ENCODE measurements around the gene CYB5R4.

CYB5R4 gene

DNA sequence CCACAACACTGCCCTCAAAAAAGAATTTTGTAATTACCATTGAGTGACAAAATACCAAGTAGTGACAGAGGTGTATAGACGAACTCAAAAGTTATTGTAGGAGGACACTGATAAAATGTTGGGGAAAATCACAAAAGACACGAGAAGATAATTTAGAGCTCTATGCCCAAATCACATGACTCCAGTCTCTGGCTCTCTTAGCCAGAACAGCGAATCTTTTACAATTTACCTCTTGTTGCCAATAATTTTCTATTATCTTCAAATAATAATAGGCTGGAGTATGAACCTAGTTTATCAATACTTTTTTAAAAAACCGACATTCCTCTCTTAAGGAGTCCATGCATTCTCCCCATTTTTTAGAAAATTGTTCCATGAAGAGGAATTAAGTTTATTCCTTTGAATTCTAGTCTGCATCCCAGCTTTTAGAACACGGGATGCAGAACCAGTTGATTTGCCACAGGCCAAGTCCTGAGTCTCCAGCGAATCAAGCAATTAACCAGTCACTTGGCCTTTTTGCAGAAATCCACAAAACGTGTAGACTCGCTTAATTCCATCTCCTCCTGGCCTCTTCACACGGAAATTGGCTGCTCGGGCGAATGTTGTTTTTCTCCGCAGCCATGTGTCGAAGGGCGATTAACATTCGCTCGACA lies 6.8 kb upstream of the CYB5R4 start:
- TF ChIP-seq, protein P1, sequence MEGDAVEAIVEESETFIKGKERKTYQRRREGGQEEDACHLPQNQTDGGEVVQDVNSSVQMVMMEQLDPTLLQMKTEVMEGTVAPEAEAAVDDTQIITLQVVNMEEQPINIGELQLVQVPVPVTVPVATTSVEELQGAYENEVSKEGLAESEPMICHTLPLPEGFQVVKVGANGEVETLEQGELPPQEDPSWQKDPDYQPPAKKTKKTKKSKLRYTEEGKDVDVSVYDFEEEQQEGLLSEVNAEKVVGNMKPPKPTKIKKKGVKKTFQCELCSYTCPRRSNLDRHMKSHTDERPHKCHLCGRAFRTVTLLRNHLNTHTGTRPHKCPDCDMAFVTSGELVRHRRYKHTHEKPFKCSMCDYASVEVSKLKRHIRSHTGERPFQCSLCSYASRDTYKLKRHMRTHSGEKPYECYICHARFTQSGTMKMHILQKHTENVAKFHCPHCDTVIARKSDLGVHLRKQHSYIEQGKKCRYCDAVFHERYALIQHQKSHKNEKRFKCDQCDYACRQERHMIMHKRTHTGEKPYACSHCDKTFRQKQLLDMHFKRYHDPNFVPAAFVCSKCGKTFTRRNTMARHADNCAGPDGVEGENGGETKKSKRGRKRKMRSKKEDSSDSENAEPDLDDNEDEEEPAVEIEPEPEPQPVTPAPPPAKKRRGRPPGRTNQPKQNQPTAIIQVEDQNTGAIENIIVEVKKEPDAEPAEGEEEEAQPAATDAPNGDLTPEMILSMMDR (conservative IDR thresholded peaks at IDR 0.05; ENCODE audit: low read depth, low read length), result no peak
- no peak for DNase-seq (ENCODE audit: low read depth)
- H3K4me3 ChIP-seq (ENCODE audit: low read length), result peak overlapping the region; percentile 59

DNA sequence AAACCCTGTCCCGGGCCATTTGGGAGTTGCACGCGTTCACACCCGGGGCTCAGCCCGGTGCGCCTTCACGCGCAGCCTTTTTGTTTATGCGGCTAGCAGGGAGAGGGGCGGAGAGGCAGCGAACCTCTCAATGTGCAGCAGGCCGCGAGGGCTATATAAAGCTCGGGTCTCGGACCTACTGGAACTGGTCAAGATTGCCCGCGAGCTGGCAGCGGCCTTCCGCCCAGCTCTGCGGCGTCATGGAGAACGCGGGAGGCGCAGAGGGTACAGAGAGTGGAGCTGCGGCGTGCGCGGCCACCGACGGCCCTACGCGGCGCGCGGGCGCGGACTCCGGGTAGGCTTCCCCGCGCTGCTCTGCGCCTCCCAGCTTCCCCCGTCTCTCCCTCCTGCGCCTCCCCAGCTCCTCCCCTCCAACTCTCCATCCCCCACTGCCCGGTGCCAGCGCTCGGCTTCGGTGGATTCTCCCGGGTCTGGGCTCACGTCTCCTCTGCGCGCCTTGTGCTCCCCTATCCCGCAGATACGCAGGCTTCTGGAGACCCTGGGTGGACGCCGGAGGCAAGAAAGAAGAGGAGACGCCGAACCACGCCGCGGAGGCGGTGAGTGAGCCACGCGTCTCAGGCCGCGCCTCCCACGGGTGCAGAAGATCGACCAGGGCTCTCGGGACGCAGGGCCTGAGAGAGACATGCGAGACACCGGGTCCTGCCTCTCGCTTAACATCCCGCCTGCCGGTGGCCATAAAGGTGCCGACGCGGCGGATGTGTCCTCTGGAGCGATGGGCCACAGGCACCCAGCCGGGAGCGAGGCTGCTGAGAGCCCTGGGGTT lies 6.1 kb upstream of the CYB5R4 start, which contains the start of gene RIPPLY2:
Gene RIPPLY2, plus strand, starts transcription at position 183 of the 823 bp plus-strand sequence. Its CDS starts 57 bp downstream, at position 240.
- TF ChIP-seq, protein P1 (conservative IDR thresholded peaks at IDR 0.05; ENCODE audit: low read depth, low read length), result no peak
- H3K4me3 ChIP-seq (ENCODE audit: low read length), result peak within 1 kb of the TSS; percentile 59
- DNase-seq (ENCODE audit: low read depth), result no peak

DNA sequence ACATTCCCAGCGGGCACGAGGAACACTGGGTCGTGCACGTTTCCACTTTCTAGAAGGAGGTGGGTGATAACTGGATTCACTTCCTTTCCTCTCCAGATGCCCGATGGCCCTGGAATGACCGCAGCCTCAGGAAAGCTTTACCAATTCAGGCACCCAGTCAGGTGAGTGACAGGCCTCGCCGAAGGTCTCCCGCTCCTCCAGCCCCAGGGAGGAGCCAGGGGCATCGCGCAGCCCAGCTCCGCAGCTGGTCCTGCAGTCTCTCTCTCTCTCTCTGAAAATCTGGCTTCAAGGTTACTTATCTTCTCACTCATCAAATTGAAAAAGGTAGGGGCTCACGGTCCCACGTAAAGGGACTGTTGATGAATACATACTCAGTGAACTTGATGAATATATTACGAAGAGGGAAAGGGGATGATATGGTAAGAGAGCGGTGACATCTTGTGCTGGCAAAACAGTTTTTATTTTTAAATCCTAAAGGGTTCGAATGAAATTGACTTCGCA lies 5.4 kb upstream of the CYB5R4 start:
- H3K4me3 ChIP-seq (ENCODE audit: low read length), result peak overlapping the region; percentile 59
- no peak for DNase-seq (ENCODE audit: low read depth)
- TF ChIP-seq, protein P1 (conservative IDR thresholded peaks at IDR 0.05; ENCODE audit: low read depth, low read length), result no peak

DNA sequence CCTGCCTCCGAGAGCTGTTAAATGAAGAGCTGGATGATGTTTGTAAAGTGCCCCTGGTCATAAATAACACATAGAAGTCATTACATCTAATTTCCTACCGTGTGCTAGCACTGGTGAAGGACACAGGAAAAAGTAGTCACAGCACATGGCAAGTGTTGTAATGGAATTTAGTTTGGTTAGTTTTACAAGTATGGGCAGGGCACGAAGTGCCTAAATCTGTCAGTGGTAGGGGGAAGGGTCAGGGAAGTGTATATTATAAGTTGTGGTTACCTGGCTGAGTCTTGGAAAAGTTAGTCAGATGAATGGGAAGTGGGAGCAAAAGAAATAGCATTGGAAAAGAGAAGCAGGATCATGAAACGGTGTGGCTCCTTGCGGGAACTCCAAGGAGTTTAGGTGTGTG lies 4.7 kb upstream of the CYB5R4 start:
- no peak for DNase-seq (ENCODE audit: low read depth)
- no peak overlapping the region for H3K4me3 ChIP-seq (ENCODE audit: low read length)
- TF ChIP-seq, protein P1 (conservative IDR thresholded peaks at IDR 0.05; ENCODE audit: low read depth, low read length), result no peak

DNA sequence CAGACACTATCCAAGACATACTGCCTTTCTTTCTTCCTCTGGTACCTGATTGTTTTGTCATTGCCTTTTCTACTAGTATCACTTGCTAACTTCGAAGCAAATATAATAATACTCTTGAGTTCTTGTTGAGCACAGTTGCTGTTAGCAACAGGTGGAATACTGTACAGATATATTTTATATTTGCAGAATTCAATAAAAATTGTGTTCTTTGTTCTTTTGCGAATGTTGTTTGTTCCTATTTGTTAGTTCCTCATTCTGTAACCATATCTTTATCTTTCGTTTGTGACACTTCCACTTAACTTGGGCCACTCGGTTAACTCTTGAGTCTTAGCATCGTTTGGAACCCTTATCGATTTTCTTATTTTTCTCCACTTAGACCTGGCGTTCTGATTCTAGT lies 868 bp downstream of the CYB5R4 start:
- TF ChIP-seq, protein P1 (conservative IDR thresholded peaks at IDR 0.05; ENCODE audit: low read depth, low read length), result no peak
- no peak for DNase-seq (ENCODE audit: low read depth)
- H3K4me3 ChIP-seq (ENCODE audit: low read length), result peak overlapping the region; percentile 96

DNA sequence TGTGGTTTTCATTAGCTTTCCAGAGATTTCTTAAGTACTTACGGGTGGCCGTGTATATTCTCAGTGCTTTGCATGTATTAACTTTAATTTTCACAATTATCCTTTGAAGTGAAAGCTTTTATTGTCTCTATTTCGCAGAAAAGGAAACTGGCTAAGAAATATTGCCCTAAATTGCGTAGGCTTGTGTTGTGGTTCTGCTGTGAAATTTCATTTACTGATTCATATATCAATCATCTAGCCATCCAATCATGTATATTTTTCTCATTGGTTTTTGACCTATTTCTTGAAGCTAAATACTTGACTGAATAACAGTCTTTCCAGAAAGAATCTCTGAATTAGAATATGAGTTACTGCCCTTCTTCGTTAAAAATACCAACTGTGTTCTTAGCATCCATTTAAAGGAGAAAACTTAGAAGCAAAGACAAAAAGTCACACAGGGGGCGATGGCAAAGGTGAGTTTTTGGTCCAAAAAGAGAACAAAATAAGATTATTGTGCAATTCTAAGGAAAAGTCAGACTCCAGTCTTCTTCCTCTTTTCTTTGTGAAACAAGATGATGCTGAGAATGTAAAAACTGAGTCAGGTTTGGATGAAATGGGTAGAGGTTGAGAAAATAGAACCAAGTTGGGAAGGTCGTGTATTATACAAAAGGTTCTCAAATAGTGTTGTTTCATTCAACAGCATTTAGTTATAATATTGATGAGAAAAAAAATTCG lies 1.4 kb downstream of the CYB5R4 start:
- TF ChIP-seq, protein P1 (conservative IDR thresholded peaks at IDR 0.05; ENCODE audit: low read depth, low read length), result no peak
- H3K4me3 ChIP-seq (ENCODE audit: low read length), result no peak overlapping the region
- DNase-seq (ENCODE audit: low read depth), result no peak
